Measurements from ENCODE around the gene VPS26B.
"Not testable (repeated sequence)": the region's sequence is repeated elsewhere in the genome, so short reads cannot be mapped to it uniquely, and the experiment has no call there.

The VPS26B gene

DNA sequence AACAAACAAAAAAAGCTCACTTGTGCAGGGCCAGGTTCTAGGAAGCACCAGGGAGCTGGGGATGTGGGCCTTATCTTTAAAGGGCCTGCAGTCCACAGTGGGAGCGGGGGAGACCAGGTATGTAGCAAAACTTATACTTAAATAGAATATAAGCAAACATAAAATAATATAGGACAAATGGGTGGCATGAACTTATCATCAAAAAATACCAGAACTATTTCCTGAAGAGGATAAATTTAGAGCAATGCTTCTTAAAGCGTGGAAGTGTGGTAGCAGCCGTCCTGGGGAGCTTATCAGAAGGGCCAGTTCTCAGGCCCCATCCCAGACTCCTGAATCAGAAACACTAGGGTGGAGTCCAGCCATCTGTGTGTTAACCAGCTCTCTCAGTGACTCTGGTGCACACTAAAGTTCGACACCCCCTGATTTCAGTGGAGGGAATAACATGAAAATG lies 9.3 kb downstream of the VPS26B start:
- no peak for FAIRE-seq

DNA sequence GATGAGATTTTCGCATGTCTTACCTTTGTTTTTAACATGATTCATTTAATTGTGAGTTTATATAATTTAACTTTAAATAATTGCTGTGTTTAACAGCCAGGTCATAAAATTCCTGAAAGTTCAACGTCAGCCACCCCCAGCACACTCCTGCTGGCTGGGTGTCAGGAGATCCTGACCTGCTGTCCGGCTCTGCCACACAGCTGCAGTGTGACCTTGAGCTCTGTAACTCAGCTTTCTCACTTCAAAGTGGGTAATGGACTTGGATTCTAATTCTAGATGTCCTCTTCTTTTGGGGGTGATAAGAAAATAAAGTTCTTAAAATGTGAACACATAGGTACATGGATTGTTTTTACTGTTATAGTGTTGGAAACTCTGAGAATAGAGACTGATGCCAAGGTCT lies 10.9 kb downstream of the VPS26B start:
- FAIRE-seq: no peak

DNA sequence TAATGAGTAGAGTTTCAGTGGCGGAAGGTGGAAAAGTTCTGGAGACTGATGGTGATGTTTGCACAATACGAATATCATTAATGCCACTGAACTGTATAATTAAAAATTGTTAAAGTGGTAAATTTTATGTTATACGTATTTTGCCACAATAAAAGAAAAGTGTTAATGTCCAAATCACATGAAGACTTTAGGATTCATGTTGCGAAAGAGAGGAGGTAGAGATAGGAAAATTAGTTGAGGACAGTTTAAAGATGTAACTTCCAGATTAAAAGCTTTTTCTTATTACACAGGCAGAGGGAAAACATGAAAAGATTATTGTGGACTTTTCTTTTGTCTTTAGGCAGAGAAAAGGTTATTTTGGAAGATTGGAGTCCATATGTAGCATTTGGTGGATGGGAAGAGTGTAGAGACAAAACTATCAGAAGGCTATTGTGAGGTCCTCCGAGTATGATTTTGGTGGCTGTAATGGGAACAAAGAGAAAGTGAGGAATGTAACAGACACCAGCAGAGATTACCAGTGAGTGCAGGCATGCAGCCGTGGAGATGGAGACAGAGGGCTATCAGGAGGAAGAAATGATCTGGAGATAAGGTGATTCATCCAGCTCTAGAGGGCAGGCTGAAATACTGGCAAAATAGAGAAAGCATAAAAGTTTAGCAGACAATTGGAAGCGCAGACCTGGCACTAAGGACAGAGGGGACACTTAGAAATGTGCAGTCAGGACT lies 12.5 kb downstream of the VPS26B start:
- no peak for FAIRE-seq

GRCh38 chr11:134237557-134237922 lies 13.1 kb downstream of the VPS26B start:
- FAIRE-seq: no peak

DNA sequence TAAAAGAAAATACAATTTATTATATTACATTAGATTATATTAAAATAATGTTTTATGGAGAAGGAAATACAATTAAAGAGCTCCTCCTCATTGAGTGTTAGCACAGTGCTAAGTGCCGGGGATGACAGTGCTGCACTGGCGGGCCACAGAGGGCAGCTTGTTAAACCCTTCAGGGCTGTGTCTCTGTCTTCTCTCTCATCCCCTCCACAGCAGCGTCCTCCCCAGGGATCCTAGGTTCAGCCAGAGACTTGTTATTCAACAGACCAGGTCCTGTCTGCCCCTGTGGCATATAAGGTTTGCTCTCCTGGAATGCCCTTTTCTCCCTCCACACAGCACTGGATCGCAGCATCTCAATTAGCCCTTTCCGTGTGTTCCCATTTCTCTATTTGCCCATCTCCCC lies 14.5 kb downstream of the VPS26B start:
- FAIRE-seq: no peak

GRCh38 chr11:134240592-134240991 lies 16.1 kb downstream of the VPS26B start:
- FAIRE-seq: no peak

GRCh38 chr11:134242376-134242775 lies 17.9 kb downstream of the VPS26B start:
- FAIRE-seq: no peak

- no peak for FAIRE-seq
These were observed 19.4 kb downstream of the VPS26B start for GRCh38 chr11:134243913-134244312.

DNA sequence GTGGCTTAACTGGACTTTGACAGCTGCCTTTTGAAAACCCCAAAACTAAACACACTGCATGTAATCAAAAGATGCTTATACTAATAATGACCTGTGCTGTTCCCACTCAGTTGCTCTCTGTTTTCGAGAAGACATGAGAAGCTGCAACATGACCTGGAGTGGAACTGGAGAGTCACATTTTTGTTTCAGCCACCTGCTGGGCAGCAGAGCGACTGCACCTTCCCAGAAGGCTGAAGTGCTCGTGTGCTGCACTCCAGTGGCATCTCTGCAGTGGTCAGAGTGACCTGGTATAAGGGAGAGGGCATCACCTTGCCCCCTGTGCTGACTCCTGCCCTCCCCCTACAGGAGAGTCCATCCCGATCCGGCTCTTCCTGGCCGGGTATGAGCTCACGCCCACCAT lies 20.1 kb downstream of the VPS26B start:
- no peak for FAIRE-seq

- no peak for FAIRE-seq
These were observed 21.0 kb downstream of the VPS26B start for GRCh38 chr11:134245434-134245833.

- FAIRE-seq: no peak
These were observed 21.6 kb downstream of the VPS26B start for GRCh38 chr11:134246100-134246499.

GRCh38 chr11:134246678-134247077 lies 22.2 kb downstream of the VPS26B start:
- FAIRE-seq: no peak

DNA sequence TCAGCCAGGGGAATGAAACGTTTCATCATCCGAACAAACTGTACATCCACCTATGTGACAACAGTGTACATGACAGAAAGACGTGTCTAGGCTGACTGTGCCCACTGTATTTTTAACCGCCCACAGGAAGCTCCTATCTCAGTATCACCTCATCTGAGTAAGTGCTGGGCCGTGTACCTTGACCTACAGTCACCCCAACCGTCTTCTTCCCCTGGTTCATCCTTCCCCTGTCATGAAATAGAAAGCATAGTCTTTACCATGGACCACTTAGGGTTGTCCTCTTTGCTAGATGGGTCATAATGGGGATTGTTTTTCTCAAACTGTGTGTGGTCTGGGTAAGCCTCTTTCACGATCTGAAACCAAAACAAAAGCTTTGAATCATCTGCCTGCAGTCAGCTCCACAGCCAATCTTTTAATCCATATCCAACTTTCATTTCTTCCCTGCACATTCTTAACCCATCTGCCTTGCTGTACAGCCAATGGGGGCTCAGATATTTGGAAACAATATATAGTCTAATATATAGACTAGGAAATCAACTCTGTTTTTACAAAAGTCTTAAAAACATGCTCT lies 24.5 kb downstream of the VPS26B start:
- FAIRE-seq: no peak

- FAIRE-seq: no peak
These were observed 25.8 kb downstream of the VPS26B start for GRCh38 chr11:134250246-134250645.

GRCh38 chr11:134250675-134251074 lies 26.2 kb downstream of the VPS26B start:
- FAIRE-seq: no peak

- FAIRE-seq: no peak
These were observed 28.1 kb downstream of the VPS26B start for GRCh38 chr11:134252346-134253187.

- peak; percentile 51 for FAIRE-seq
These were observed 28.9 kb downstream of the VPS26B start, which contains the start of the genes ACAD8 and THYN1 for GRCh38 chr11:134253188-134253993. Gene ACAD8, plus strand, starts transcription at chr11:134253568. Its CDS starts 33 bp downstream, at chr11:134253601. Gene THYN1, minus strand, starts transcription at chr11:134253352. Its CDS starts 470 bp downstream, at chr11:134252882.

- FAIRE-seq: no peak
These were observed 30.1 kb downstream of the VPS26B start for GRCh38 chr11:134254433-134255183.

GRCh38 chr11:134255184-134255561 lies 30.7 kb downstream of the VPS26B start:
- FAIRE-seq: not testable (repeated sequence)

DNA sequence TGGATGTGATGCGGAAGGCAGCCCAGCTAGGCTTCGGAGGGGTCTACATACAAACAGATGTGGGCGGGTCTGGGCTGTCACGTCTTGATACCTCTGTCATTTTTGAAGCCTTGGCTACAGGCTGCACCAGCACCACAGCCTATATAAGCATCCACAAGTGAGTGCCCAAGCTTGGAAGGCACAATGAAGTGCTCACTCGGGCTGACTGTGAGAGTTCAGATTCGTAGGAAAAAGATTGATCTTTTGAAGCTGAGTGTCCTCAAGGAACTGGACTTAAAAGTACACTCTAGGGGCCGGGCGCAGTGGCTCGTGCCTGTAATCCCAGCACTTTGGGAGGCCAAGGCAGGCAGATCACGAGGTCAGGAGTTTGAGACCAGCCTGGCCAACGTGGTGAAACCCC lies 32.6 kb downstream of the VPS26B start:
- FAIRE-seq: no peak

GRCh38 chr11:134258577-134258976 lies 34.1 kb downstream of the VPS26B start:
- FAIRE-seq: no peak

GRCh38 chr11:134260503-134260902 lies 36.0 kb downstream of the VPS26B start:
- no peak for FAIRE-seq
